HEK293T (cell line): Measurements from ENCODE around the gene RORC.

Experiments
- FOXA1 ChIP-seq: fragments of 450-650 bp; IDR thresholded peaks from 2 replicates; pipeline ENCODE4 v1.6.1; 2016; ENCODE audit warnings: mild to moderate bottlenecking
- NFRKB ChIP-seq: fragments of 450-650 bp; IDR thresholded peaks from 2 replicates; pipeline ENCODE4 v1.6.1; 2016; ENCODE audit warnings: mild to moderate bottlenecking, moderate library complexity

DNA sequence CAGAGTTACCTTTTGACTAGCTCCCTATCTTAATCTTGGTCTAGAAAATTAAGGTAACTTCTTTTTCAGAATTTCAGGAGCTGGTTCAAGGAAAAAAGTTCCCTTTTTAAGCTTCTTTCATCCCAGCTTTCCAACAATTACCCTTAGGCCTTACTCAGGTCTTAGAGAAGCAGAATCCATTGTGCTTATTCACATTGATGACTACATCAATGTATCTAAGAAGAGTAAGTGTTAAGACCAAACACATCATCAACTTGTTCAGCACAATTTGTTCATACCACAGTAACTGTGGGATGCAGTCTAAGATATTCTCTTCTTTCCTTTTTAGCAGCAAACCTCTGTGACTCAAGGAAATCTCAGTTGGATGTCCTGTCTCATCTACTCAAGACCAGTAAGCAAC lies 72.4 kb downstream of the RORC start:
- TF ChIP-seq FOXA1 (no peak), NFRKB (no peak)
